T47D (cell line): ENCODE measurements around the gene RPL27A.

ENCODE experiments used
- DNase-seq, 2 experiments: peaks; one replicate each; pipeline versions ENCODE4 v3.0.0 to v3.0.0-alpha.2; 2011 to 2012; ENCODE audit warnings: low read depth in 1 of 2, low spot score in 1 of 2
- JUND ChIP-seq: IDR thresholded peaks from 2 replicates; pipeline ENCODE4 v1.6.1; 2012; ENCODE audit warnings: low read depth
- in situ Hi-C: cut with HindIII; loops from 2 replicates; pipeline ENCODE4 v1.10.0; 2016; ENCODE audit warnings: low sequenced_read_pairs, low pct_unique_long_range_greater_than_20kb

Gene RPL27A

GRCh38 chr11:8709002-8709672 lies 26.5 kb downstream of the RPL27A start:
- no peak for DNase-seq
- no peak for TF ChIP-seq JUND
- in situ Hi-C loops, result no loop called here

- no peak for TF ChIP-seq JUND
- in situ Hi-C loops, result no loop called here
- DNase-seq, result no peak
These were observed 27.2 kb downstream of the RPL27A start for GRCh38 chr11:8709777-8710176.

- DNase-seq, result no peak
- TF ChIP-seq JUND, result no peak
- in situ Hi-C loops, result no loop called here
These were observed 29.4 kb downstream of the RPL27A start for GRCh38 chr11:8711895-8712442.

DNA sequence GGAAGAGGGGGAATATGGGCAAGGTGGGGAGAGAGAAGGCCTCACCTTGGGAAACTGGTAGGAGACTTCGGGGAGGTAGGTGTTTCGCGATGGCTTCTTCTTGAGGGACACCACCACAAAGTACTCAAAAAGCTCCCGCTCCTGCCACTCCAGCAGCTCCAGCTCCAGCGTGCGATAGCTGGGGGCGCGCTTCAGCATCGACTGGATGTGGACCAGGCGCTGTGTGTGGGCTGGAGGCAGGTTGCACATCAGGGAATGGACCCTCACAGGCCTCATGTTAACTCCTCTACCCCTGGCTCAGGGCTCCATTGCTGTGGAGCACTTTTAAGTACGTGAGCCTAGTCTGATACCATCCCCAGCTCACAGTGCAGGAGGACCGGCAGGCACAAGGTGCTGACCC lies 29.9 kb downstream of the RPL27A start:
- DNase-seq, result no peak

GRCh38 chr11:8713760-8714454 lies 31.3 kb downstream of the RPL27A start:
- TF ChIP-seq JUND, result no peak
- in situ Hi-C loops, result no loop called here
- DNase-seq, result no peak

More for the DNA sequence above, 29.9 kb downstream of the RPL27A start:
- in situ Hi-C loops, result no loop called here
- no peak for TF ChIP-seq JUND

- in situ Hi-C loops, result no loop called here
- TF ChIP-seq JUND, result no peak
- no peak for DNase-seq
These were observed 32.1 kb downstream of the RPL27A start for GRCh38 chr11:8714622-8715225.

- no peak for DNase-seq
- in situ Hi-C loops, result no loop called here
- no peak for TF ChIP-seq JUND
These were observed 32.9 kb downstream of the RPL27A start for GRCh38 chr11:8715501-8715900.

- no peak for DNase-seq
- in situ Hi-C loops, result no loop called here
- TF ChIP-seq JUND, result no peak
These were observed 34.9 kb downstream of the RPL27A start for GRCh38 chr11:8717544-8717875.

DNA sequence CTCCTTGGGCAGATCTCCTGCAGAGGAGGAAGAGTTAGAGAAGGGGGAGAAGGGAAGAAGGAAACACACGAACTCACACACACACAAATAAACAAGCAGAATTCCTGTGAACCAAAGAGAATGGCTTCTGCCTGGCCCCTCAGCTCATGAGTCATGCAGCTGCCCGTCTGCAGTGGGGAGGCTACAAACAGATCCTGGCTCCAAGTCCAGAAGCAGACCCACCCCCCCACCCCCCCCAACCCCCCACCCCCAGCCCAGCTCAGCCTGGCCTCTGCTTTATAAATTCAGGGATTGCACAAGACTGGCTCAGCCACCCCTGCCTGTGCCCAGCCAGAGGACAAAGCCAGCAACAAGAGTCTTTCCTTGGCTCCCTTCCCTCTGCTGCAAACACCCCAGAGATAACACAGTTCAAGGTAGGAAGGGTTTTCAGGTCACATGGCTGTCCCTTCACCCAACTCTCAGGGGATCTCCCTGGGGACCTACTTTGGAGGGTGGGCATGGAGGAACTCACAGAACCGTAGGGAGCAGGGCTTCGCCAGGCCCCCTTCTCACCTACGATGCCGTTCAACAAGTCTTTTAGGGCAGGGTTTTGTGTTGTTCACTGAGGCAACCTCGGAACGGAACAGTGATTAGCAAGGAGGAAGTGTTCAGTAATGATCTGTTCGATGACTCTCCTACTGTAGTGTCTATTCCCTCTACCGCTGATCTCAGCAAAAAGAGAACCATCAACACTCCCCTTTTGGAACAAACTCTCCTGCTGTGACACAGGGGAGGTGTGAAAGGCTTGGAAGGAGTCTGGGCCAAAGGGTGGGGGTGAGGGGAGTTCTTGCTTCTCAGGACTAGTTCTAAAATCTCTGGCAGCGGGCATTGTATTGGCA lies 35.5 kb downstream of the RPL27A start:
- in situ Hi-C loops, result no loop called here
- TF ChIP-seq JUND, result no peak
- no peak for DNase-seq

GRCh38 chr11:8719211-8719649 lies 36.6 kb downstream of the RPL27A start:
- in situ Hi-C loops, result no loop called here
- no peak for DNase-seq
- TF ChIP-seq JUND, result no peak

DNA sequence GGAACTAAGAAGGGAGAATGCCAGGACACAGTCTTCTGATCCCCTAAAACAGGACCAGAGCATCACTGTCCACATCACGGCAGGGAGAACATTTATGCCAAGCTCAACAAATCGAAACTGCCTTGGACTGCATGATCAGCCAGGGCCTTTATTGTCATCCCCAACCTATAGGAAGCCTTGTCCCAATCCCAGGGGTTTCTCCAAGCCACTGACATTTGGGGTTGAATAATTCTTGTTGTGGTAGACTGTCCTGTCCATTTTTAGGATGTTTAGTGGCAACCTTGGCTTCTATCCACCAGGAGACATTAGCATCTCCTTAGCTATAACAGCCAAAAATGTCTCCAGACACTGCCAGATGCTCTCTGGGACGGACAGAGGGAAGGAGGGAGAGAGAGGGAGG lies 37.1 kb downstream of the RPL27A start:
- no peak for TF ChIP-seq JUND
- in situ Hi-C loops, result no loop called here
- no peak for DNase-seq

- in situ Hi-C loops, result no loop called here
- TF ChIP-seq JUND, result no peak
- no peak for DNase-seq
These were observed 37.8 kb downstream of the RPL27A start for GRCh38 chr11:8720352-8720751.
